ENCODE measurements around the gene OR5I1.
"Not testable (repeated sequence)": the region's sequence is repeated elsewhere in the genome, so short reads cannot be mapped to it uniquely, and the experiment has no call there.

OR5I1 gene

GRCh38 chr11:55936300-55936699, at the start of gene OR5I1:
Gene OR5I1 (minus strand): TSS chr11:55936400. CDS start chr11:55936400, 0 bp downstream.
- no peak for DNase-seq

DNA sequence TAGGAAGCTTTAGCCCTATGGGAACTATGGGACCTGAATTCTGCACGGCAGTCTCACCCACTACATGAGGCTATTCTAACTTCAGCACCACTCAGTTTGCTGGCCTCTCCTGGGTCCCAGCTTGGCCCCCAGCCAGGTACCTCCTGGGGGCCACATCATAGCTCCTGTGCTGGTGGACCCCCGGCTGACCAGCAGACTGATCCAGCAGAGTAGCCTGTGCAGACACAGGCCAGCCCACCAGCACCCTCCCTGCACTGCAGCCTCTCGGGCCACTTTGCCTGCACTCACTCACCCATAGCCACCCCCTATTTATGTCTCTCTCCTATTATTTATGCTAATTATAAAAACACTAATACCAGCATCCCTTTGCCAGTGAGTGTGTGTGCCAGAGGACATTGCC, 34.7 kb upstream of the OR5I1 start:
- DNase-seq: no peak

- no peak for DNase-seq
Observed at GRCh38 chr11:55969845-55970244, 33.6 kb upstream of the OR5I1 start, which contains the start of gene OR10AG1. Gene OR10AG1 (minus strand): TSS chr11:55969945. CDS start chr11:55969907, 38 bp downstream.

DNA sequence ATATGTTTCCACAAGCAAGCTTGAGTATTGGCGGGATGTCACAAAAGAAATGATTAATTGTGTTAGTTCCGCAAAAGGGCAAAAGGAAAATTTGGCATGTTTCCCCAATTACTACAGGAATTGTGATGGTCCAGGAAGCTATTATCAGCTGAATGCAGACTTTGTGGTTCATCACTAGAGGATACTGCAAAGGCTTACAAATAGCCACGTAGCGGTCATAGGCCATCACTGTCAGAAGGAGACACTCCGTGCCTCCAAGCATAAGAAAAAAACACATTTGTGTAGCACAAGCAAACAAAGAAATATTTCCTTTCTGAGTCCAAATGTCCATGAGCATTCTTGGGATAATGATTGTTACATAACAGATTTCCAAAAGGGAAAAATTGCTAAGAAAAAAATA, 31.7 kb upstream of the OR5I1 start:
- no peak for DNase-seq

GRCh38 chr11:55966391-55966790, 30.2 kb upstream of the OR5I1 start:
- no peak for DNase-seq

- DNase-seq: no peak
Observed at GRCh38 chr11:55956521-55956920, 20.3 kb upstream of the OR5I1 start.

GRCh38 chr11:55949330-55949729, 13.1 kb upstream of the OR5I1 start:
- DNase-seq: no peak

GRCh38 chr11:55942785-55943392, 6.7 kb upstream of the OR5I1 start:
- no peak for DNase-seq

- no peak for DNase-seq
Observed at GRCh38 chr11:55920537-55920936, 15.7 kb downstream of the OR5I1 start.

GRCh38 chr11:55914482-55914881, 21.7 kb downstream of the OR5I1 start, which contains the start of gene OR5W2:
Gene OR5W2 (minus strand): TSS chr11:55914582. CDS start chr11:55914582, 0 bp downstream.
- DNase-seq: no peak

DNA sequence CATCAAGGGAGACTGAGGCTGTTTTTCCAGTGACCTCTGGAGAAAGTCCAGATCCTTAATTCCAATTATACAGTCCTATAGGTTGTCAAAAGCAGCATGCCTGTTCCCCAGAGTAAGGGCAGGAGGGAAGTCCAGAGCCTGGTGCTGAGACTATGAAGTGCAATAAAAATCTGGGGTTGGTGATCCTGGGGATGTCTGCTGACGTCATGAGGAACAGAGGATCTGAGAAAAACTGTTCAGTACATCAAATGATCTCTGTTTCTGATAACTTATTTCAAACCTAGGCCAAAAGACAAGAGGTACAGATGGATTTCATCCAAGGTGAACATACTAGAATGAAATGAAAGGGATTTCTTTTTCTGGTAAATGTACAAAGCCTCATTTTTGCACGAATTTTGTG, 33.9 kb downstream of the OR5I1 start:
- no peak for DNase-seq

- no peak for DNase-seq
Observed at GRCh38 chr11:55895216-55895615, 41.0 kb downstream of the OR5I1 start.

DNA sequence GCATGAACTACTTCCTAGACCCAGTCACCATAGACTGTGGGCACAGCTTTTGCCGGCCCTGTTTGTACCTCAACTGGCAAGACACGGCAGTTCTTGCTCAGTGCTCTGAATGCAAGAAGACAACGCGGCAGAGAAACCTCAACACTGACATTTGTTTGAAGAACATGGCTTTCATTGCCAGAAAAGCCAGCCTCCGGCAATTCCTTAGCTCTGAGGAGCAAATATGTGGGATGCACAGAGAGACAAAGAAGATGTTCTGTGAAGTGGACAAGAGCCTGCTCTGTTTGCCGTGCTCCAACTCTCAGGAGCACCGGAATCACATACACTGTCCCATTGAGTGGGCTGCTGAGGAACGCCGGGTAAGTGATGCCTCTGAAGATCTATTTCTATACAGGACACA, 50.7 kb downstream of the OR5I1 start:
- DNase-seq: not testable (repeated sequence)
